Left renal cortex interstitium (tissue), 4 donors: ENCODE results near the gene SNRPD2. TPM values are rescaled to one million over a fixed set of nuclear protein-coding genes. Genes with fewer than 3 reads are reported as not detected.
"Not testable (repeated sequence)": the region's sequence is repeated elsewhere in the genome, so short reads cannot be mapped to it uniquely, and the experiment has no call there.

Source experiments
- DNase-seq, 4 donors: peaks; one replicate each; pipeline ENCODE4 v3.0.0-alpha.2; 2013; ENCODE audit warnings: low read depth in 4 of 4, low spot score in 2 of 4, missing footprints in 1 of 4
- polyA plus RNA-seq, 4 donors: library from polyadenylated mRNA; unstranded; fragments of 120-200 nt; gene quantifications; one replicate each; pipeline ENCODE4 v1.2.1, GENCODE V29; 2013; ENCODE audit not compliant: insufficient read length in 4 of 4

SNRPD2 gene
- polyA plus RNA-seq, result 100 to 1,000 TPM; 268 to 441 (median 342) TPM

DNA sequence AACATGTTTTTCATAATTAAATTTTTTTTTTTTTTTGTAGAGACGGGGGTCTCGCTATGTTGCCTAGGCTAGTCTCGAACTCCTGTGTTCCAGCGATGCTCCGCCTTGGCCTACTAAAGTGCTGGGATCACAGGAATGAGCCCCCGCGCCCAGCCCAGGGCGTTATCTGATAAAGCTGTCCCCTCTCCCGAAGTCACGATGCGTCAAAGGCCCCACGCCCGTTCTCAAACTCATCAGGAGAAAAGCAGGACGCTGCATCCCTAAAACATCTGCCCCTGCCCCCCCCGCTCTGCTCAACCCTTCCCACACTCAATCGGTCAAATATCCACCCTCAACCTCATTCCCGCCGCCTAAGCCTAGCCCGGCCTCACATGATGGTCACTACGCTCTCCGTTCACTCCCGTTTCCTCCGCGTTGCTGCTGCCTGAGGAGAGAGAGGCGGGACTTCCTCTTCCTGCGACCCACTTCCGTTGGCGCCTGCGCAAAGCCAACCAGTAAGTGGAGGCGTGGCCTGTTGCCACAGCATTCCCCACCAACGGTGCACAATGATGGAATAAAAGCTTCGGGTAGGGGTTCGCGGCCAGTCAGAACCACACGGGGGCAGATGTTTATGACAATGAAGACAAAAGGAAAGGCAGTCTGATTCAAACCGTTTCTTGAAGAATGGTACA is at the start of gene SNRPD2:
SNRPD2 (minus strand) TSS at position 438 of the 671 bp plus-strand sequence; CDS start at position 373, 65 bp downstream.
- peak in 3 of 4 donors; percentile 93 to 95 (median 93) for DNase-seq

DNA sequence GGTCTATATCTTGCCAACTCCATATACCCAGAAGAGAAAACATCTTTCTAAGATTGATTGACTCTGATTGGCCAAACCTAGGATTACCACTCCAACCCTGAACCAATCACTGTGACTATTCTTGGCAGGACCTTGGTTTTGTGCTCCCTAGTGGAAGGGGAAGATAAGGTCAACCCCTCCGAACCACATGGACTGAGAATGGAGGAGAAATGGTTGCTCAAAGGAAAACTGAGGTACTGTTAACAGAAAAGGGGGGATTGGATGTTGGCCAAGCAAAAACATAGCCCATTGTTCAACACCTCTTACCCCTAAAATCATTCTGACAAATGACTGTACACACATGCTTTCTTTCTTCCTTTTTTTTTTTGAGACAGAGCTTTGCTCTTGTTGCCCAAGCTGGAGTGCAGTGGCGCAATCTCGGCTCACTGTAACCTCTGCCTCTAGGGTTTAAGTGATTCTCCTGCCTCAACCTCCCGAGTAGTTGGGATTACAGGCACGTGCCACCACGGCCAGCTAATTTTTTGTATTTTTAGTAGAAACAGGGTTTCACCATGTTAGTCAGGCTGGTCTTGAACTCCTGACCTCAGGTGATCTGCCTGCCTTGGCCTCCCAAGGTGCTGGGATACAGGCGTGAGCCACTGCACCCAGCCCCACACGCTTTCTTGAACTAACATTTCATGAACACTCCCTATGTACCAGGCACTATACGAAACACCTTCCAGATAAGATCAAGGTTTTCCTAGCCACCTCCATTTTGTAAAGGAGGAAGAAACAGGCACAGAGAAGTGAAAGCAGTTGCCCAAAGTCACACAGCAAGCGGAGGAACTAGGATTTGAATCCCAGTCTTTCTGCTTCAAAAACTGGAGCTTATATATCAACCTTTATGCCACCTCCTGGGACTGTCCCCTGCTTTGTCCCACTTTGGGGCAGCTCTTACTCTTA is 48.0 kb upstream of the SNRPD2 start:
- no peak for DNase-seq

DNA sequence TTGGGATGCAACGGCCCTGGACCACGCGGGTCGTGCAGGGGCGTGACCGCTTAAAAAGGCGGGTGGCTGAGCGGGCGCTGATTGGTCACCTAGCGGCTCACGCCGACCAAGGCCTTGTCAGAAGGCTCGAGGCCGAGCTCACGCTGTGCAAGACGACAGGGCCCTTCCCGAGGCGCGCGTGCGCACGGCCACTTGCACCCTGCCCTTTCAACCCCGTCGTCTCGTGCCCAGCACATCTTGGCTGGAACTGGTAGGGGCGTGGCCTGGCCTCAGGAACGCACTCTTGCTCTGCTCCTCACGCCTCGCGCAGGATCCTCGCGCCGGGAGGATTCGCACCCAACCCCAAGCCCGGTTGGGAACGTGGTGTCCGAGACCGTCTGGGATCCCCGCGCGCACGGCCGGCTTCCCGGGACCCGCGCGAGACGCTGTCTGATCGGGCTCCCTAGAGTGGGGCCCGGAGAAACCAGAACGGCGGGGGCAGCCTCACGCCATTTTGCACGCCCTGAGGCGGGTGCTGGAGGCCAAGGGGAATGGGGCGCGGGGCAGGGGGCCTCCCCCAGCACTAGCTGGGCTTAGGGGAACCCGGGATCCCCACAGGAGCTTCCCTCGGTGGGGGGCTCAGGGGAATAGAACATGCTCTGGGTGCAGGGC is 41.5 kb upstream of the SNRPD2 start, which contains the start of gene MEIOSIN:
MEIOSIN (plus strand) TSS at position 280 of the 651 bp plus-strand sequence. CDS start 1,938 bp downstream, outside the sequence.
- no peak for DNase-seq

DNA sequence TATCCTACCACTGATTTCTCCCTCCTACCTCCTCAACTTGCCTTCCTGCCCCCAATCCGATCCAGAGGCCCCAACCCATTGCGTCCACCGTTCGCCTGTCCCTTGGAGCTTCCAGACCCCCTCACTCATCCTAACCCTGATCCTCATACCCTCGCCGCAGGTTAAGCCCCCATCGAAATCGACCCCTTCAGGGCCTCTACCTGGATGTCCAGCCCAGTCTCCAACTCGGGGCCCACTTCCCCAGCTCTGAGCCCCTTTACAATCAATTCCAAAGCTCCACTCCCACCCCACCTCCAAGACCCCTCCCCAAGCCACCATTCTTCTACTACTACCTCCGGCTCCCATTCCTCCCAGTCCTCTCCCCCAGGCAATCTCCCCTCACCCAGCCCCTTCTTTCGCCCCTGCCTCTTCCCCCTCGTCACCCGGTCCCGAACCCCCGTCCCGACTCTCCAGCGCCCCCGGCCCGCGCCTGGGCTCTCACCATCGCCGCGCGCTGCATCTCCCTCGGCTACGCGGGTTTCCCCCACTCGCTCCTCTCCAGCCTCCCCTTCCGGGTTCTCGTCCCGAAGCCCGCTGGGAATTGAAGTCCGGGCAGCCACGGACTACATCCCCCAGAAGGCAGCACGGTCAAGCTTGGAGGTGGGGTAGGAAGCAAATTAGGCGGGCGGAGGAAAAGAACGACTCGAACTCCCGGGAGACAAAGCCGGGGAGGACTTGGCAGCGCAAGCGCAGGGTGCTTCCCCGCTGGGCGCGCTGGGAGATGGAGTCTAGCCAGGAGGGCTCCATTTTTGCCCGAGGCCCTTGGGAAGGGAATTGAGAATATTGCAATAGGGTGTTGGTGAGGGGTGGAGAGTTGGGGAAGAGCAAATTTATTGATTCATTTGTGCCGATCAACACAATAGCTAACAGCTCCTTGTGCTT is 38.9 kb upstream of the SNRPD2 start, which contains the start of gene FBXO46:
FBXO46 (minus strand) TSS at position 529 of the 921 bp plus-strand sequence. CDS start 17,401 bp downstream, outside the sequence.
- peak; percentile 89 to 97 (median 95) for DNase-seq

DNA sequence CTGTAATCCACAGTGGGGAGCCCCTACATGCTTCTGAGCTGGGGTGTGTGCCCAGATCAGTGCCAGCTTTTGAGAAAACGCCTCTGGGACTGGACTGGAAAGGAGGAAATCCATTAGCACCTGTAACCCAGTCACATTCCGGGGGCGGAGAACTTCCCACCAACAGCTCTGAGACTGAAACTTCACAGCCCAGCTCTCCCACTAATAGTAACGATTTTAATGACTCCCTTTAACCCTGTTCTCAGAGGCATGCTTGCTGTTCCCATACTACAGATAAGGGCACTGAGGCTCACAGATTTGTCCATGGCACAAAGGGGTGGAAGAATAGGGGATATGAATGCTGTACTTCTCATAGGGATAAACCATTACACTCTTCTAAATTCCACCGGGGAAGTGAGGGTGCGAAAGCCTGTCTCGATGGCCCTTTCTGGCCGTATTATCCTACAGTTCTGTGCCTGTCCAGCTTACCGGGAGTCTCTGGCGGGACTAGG is 38.1 kb upstream of the SNRPD2 start:
- no peak for DNase-seq

DNA sequence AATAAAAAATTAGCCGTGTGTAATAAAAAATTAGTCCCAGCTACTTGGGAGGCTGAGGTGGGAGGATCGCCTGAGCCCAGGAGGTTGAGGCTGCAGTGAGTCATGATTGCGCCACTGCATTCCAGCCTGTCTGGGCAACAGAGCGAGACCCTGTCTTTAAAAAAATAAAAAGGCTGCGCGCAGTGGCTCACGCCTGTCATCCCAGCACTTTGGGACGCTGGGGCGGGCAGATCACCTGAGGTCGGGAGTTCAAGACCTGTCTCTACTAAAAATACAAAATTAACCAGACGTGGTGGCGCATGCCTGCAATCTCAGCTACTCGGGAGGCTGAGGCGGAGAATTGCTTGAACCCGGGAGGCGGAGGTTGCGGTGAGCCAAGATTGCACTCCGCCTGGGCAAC is 36.9 kb upstream of the SNRPD2 start:
- not testable (repeated sequence) for DNase-seq

DNA sequence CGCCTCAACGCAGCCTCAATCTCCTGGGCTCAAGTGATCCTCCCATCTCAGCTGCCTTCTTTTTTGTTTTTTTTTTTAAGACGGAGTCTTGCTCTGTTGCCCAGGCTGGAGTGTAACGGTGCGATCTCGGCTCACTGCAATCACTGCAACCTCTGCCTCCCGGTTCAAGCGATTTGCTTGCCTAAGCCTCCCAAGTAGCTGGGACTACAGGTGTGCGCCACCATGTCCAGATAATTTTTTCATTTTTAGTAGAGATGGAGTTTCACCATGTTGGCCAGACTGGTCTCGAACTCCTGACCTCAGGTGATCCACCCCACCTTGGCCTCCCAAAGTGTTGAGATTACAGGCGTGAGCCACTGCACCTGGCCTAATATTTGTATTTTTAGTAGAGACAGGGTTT is 28.3 kb upstream of the SNRPD2 start:
- DNase-seq, result not testable (repeated sequence)

DNA sequence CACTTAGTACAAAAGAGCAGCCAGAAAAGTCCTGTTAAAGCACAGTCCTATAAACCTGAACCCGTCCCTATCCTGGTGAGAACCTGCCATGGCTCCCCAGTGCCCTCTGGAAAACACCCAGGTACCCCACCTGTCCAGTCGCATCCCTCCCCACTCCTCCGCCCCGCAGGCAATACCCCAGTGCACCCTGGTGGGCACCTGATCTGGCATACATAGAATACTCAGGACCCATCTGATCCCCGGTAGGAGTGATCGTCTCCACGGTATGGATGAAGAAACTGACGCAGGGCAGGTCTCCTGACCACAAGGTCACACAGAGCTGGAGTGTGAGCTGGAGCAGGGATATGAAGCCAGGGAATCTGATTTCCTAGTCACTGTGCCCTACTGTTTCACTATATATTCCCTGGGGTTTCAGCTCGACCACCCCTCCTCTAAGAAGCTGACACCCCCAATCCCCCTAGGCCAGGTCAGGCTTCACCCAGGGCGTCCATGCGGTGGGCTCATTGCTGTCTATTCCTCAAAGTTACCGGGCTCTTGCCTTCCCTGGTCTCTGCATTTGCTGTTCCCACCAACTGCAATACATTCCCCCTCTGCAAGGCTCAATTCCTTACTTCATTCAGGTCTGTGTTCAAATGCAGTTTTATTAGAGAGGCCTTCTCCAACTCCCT is 26.4 kb upstream of the SNRPD2 start:
- DNase-seq, result no peak

DNA sequence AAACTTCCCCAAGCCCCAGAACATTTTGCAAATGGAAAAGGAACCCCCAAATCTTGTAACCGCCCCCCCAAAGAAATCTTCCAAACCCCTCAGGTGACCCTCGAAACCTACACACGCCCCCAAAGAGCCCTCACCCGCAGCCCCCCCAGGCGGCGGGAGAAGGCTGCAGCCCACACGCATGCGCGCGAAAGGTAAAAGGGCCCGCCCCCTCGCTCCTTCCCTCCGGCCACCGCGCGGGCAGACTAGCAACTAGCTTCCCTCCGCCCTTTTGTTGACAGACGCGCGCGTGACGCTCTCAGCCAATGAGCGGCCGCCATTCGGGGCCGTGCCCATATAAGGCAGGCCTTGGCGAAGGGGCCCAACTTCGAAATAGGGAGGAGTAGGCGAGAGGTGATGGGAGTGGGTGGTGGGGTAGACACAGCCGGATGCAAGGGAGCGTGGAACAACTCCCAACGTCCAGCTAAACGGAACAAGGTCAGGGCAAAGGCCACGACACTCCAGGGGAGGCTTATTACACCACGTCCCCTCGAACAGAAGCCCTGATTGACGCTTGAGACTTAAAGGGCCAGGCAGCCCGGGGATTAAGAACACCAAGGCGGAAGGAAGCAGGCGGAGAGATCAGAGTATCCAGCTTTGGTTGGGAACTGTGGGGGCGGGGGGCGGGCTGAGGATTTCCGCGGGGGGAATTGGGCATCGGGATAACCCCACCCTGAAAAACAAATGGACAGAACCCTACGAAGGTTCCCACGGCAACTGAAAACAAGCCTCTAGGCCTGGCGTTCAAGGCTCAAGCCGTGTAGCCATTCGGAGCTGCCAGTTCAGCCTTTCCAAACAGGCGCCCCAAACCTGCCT is 25.6 kb upstream of the SNRPD2 start:
- DNase-seq, result peak; percentile 96 to 99 (median 98)

DNA sequence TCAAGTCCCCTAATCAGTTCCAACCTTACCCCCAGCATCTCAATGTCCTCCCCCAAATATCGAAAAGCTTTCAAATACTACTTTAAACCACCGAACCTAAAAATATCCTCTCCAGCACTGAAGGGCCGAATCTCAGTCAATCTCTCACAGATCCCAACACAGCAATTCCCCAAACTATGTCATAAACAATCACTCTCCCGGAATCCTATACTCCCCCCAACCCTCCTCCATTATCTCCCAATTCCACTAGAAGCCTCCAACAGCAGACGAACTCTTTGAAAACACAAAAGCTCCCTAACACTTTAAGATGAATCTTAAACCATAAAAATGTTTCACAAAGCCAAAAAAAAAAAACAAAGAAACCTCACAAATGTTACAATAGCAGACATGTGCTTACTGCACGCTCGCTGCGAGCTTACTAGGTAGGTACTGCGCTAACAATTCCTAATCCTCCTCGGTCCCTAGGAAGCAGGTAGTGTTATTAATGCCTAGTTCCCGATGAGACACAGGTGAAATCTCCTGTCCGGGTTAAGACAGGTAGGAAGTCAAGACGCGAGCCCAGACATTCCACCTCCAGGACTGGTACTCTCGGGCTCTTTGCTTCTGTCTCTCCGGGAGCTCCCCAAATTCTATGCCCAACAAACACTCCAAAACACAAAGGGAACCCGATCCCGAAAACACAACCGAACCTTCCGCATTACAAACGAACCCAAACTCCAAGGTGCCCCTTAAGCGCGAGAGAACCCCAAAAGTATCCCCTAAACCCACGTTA is 24.8 kb upstream of the SNRPD2 start:
- DNase-seq, result peak in 2 of 4 donors; percentile 40 to 62

DNA sequence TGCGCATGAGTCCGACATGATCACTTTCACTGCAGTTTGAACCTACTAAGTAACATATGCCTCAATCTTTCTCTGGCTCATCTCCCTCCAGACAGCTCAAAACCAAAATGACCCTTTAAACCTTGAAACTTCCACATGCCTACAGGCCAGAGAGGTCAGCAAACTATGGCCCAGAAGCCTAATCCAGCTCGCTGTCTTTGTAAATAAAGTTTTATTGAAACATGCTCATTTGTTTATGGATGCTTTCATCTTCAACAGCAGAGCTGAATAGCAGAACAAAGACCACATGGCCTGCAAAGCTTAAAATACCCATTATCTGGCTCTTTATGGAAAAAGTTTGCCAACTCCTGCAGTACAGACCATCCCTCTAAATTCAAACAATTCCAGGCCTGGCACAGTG is 23.4 kb upstream of the SNRPD2 start:
- no peak for DNase-seq

DNA sequence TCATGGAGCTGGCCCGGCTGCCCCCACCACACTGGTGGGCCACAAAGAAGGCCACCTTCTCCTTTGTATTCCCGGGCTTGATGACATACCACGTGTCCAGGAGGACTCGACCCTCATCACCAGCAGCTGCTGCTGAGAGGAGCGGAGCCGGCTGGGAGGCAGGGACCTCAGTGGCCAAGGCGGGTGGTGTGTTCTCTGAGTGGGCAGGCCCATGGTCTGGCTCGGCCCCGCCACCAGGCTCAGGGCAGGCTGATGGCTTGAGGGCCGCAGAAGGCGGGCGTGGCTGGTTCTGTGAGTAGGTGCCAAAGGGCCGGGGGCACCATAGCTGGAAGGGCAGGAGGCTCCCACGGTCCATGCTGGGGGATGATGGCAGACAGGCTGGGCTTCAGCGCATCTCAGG is 21.4 kb upstream of the SNRPD2 start:
- no peak for DNase-seq

DNA sequence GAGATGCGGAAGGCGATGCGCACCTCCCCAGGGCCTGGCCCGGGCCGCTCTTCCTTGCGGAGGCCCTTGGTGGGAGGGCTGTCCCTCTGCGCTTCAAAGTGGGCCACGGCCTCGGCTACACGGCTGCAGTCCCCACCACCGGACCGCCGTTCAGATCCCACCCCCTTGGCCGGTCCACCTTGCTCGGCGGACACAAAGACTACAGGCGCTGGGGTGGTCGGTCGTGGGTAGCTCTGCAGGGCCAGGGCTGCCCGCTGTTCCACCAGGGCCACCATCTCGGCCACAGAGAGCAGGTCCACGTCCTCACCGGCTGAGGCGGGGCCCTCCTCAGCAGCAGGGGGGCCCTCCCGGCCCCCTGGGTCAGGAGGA is 20.9 kb upstream of the SNRPD2 start:
- no peak for DNase-seq

DNA sequence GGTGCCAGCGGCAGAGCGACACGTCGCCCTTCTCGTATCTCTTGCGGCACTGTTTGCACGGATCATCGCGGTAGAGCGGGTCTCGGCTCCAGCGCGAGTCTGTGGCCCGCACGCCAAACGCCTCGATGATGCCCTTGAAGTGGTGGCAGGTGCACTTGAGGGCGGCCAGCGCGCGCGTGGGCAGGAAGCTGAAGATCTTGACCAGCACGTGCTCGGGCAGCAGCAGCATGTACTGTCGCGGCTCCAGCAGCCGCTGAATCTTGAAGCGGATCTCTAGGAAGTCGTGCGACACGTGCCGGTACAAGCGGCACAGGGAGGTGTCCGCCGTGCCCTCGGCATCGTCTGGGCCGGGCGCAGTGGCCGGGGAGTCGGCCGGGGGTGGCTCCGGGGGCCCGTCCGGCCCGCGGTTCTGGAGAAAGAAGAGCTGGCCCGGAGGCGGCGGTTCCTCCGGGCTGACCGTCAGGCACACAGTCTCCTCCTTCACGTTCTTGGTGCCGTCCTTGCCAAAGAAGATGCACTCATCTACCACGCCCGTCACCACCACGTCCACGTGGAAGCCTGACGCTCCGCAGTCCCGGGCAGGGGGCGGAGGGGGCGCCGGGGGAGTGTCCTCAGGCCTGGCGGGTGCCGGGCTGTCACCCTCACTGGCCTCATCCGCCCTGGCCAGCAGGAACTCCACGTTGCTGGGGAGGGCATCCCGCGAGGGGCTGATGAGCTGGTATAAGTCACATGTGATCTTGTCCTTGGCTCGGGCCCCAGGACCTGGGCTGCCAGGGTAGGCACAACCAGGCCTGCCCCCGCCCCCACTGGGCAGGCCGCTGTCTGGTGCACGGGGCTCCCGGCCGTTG is 20.3 kb upstream of the SNRPD2 start:
- DNase-seq, result no peak

DNA sequence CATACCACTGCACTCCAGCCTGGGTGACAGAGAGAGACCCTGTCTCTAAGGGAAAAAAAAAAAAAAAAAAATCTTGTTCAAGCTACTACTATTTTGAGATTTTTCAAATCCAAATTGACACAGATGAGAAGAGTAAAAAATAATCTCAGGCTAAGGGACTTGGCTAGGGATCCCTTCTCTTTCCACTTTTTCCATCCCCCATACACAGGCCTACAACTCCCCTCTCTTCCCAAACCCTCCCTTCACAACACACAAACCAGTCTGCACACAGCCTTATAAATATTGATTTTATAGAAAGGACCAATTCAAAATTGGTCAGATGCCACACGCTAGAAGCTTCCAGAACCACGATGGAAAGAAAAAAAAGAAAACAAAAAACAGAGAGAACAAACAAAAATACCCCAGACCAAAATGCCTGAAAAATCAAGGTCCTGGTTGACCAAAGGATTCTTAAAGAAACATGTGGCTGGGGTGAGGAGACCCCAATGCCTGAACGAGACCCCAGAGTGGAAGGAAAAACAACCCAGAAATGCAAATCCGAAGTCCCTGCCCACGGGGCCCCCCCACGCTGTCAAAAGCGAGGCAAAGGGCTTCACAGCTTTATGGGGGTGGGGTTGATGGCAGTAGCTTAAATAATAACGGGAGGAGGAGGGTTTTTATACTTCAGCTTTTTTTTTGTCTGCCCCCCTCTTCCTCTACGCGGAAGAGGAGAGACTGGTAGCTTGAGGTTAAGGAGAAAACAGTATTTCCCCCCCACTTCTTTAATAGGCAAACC is 18.8 kb upstream of the SNRPD2 start:
- DNase-seq, result no peak
